Transverse colon (tissue), 4 donors: Measurements from ENCODE around the gene RNF103. TPM values are rescaled to one million over a fixed set of nuclear protein-coding genes. Genes with fewer than 3 reads are reported as not detected.
"Not testable (repeated sequence)": the region's sequence is repeated elsewhere in the genome, so short reads cannot be mapped to it uniquely, and the experiment has no call there.

Experiments used
- DNase-seq: peaks from one replicate; pipeline ENCODE4 v3.0.0-alpha.2; 2019
- H3K27ac ChIP-seq, 4 donors: fragments of 200-600 bp; sonication (generic); 2 replicates each; pipeline ENCODE4 v1.5.1; 2016 to 2018; ENCODE audit warnings: inconsistent platforms in 4 of 4
- H3K27me3 ChIP-seq: fragments of 200-600 bp; sonication (generic); 2 replicates; pipeline ENCODE4 v1.5.1; 2017; ENCODE audit warnings: inconsistent platforms
- H3K36me3 ChIP-seq, 4 donors: fragments of 200-600 bp; sonication (generic); 2 replicates each; pipeline ENCODE4 v1.5.1; 2017 to 2019; ENCODE audit warnings: inconsistent platforms in 4 of 4
- H3K4me1 ChIP-seq, 4 donors: fragments of 200-600 bp; sonication (generic); 2 replicates each; pipeline ENCODE4 v1.5.1; 2017 to 2020; ENCODE audit warnings: inconsistent platforms in 4 of 4
- H3K4me3 ChIP-seq, 4 donors: fragments of 200-600 bp; sonication (generic); 1 replicate in 1 of 4; 2 replicates in 3 of 4; pipeline versions ENCODE4 v1.5.1 to v1.6.1; 2017 to 2019; ENCODE audit warnings: inconsistent platforms in 4 of 4
- H3K9me3 ChIP-seq, 2 donors: fragments of 200-600 bp; sonication (generic); 2 replicates each; pipeline ENCODE4 v1.5.1; 2017 to 2019; ENCODE audit warnings: inconsistent platforms in 2 of 2
- EP300 ChIP-seq: sonication (generic); formaldehyde crosslinking; IDR thresholded peaks from one replicate; pipeline ENCODE4 v1.6.1; 2017; ENCODE audit warnings: antibody characterized with exemption, low read depth
- POLR2A ChIP-seq: fragments of 450-650 bp; IDR thresholded peaks from one replicate; pipeline ENCODE4 v1.6.1; 2016; ENCODE audit warnings: antibody characterized with exemption, mild to moderate bottlenecking, moderate library complexity
- POLR2AphosphoS5 ChIP-seq, 3 donors: sonication (generic); formaldehyde crosslinking; IDR thresholded peaks; one replicate each; pipeline ENCODE4 v1.6.1; 2016; ENCODE audit warnings: antibody characterized with exemption in 3 of 3
- WGBS, 2 donors: methylation state at CpG; one replicate each; pipeline ENCODE4 v1.1.5; 2018; ENCODE audit warnings: low coverage in 1 of 2; 5-methylcytosine and 5-hydroxymethylcytosine counted together
- in situ Hi-C, 4 donors: fragments of 200-750 bp; cut with MboI; loops; one replicate each; pipeline versions ENCODE4 v1.15.0 to v1.15.1; 2017; ENCODE audit warnings: low sequenced_read_pairs in 3 of 4, low pct_ligation_motif_present in 1 of 4, low pct_unique_long_range_greater_than_20kb in 1 of 4
- intact Hi-C: fragments of 100-400 bp; cut with DNase I; formaldehyde crosslinking; loops from one replicate; pipeline ENCODE4 v1.15.1; 2023; ENCODE audit warnings: low total_unique reads
- total RNA-seq, 4 donors: library from RNA; depleted of rRNA; stranded (reverse); fragments of >200 nt; gene quantifications; one replicate each; pipeline ENCODE4 v1.1.0, GENCODE V29; 2016
- TF ChIP-seq, protein P1 (sequence below), 5 experiments: fragments of 200-600 bp in 3 of 5; fragments of 450-650 bp in 2 of 5; sonication (generic) in 3 of 5; IDR thresholded peaks; 1 replicate in 2 of 5; 2 replicates in 3 of 5; pipeline ENCODE4 v1.5.1; 2016 to 2017; ENCODE audit warnings: antibody characterized with exemption in 5 of 5, inconsistent platforms in 3 of 5, mild to moderate bottlenecking in 2 of 5, moderate library complexity in 1 of 5

RNF103 gene
- total RNA-seq, 4 donors from 2014 or later: 47.0 to 114 (median 103) TPM

DNA sequence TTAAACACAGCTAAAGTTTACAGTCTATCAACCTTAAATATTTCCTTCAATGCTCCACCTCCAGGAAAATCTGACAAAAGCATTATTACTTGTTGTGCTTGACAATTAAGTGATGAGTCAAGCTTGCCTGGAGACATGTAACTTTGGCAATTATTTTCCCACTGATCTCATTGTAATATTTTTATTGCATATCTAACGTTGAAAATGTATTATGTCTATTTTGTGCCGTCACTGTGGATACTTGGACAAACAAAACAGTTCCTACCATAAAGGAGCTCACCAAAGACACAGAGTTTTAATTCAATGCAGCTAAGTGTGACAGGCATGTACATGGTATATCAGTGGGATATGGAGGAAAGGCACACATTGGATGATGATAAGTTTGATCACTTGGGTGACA is 24.7 kb downstream of the RNF103 start:
- TF ChIP-seq POLR2A: no peak

DNA sequence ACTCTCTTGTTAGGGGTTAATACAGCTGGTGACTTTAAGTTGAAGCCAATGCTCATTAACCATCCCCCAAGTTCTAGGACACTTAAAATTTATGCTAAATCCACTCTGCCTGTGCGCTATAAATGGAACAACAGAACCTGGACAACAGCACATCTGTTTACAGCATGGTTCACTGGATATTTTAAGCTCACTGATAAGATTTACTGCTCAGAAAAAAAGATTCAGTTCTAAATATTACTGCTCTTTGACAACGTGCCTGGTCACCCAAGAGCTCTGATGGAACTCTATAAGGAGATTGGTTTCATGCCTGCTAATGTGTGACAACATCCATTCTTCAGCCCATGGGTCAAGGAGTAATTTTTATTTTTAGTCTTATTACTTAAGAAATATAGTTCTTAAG is 27.5 kb downstream of the RNF103 start:
- no peaks in the 10 kb centered on the region for H3K9me3 ChIP-seq
- peaks cover 0 to 5% (median 0%) of the 10 kb centered on the region in 4 donors for H3K4me1 ChIP-seq
- in situ Hi-C loops: no loop called here
- no peak overlapping the region for H3K27ac ChIP-seq
- no peak overlapping the region for H3K4me3 ChIP-seq
- intact Hi-C loops: no loop called here
- DNase-seq: no peak
- 67 to 75% methylated on average over 2 of the region's 2 CpGs for whole genome bisulfite sequencing, 2 donors
- no peaks in the 10 kb centered on the region for H3K27me3 ChIP-seq
- no peaks in the 10 kb centered on the region for H3K36me3 ChIP-seq
- no peak for TF ChIP-seq EP300
- TF ChIP-seq POLR2AphosphoS5 (IDR thresholded peaks at IDR 0.05): no peak
- TF ChIP-seq, protein P1, sequence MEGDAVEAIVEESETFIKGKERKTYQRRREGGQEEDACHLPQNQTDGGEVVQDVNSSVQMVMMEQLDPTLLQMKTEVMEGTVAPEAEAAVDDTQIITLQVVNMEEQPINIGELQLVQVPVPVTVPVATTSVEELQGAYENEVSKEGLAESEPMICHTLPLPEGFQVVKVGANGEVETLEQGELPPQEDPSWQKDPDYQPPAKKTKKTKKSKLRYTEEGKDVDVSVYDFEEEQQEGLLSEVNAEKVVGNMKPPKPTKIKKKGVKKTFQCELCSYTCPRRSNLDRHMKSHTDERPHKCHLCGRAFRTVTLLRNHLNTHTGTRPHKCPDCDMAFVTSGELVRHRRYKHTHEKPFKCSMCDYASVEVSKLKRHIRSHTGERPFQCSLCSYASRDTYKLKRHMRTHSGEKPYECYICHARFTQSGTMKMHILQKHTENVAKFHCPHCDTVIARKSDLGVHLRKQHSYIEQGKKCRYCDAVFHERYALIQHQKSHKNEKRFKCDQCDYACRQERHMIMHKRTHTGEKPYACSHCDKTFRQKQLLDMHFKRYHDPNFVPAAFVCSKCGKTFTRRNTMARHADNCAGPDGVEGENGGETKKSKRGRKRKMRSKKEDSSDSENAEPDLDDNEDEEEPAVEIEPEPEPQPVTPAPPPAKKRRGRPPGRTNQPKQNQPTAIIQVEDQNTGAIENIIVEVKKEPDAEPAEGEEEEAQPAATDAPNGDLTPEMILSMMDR (IDR thresholded peaks at IDR 0.05): no peak
- no peak for TF ChIP-seq POLR2A

More for the DNA sequence above, 24.7 kb downstream of the RNF103 start:
- Histone ChIP-seq H3K36me3 (peaks cover 0 to 3% (median under 1%) of the 10 kb centered on the region in 4 donors), H3K27ac (peak overlapping the region in 1 of 4 donors; percentile 27), H3K27me3 (no peaks in the 10 kb centered on the region), H3K4me1 (no peaks in the 10 kb centered on the region), H3K4me3 (no peak overlapping the region), H3K9me3 (no peaks in the 10 kb centered on the region)
- DNase-seq: no peak
- intact Hi-C loops (no loop called here), in situ Hi-C loops (no loop called here)
- 54% methylated on average over 2 of the region's 2 CpGs; no CpG with 5 or more reads in 1 of the 2 donors for WGBS, 2 donors

DNA sequence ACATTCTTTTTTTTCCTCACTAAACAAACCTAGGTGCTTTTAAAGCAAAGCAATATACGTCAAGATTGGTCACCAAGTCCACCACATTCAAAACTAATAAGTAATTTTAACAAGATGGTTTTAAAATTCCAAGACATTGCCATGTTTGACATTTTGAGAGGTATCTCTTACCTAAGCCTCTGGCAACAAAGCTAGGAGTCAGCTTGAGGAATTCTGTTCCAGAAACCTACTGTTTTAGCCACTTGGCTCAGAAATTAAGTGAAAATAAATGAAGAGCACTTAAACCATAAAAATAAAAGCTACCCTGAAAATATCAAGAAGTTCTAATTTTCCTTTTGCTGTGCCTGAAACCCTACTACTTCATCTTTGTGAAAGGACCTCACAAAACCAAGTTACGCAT is 30.4 kb downstream of the RNF103 start:
- 79 to 81% methylated on average over 2 of the region's 2 CpGs for WGBS, 2 donors
- Histone ChIP-seq H3K9me3 (no peaks in the 10 kb centered on the region), H3K27ac (peak overlapping the region in 3 of 4 donors; percentile 40 to 73 (median 72)), H3K36me3 (no peaks in the 10 kb centered on the region), H3K27me3 (no peaks in the 10 kb centered on the region), H3K4me3 (no peak overlapping the region), H3K4me1 (peaks cover 0 to 5% (median 0%) of the 10 kb centered on the region in 4 donors)
- no peak for DNase-seq
- intact Hi-C loops (no loop called here), in situ Hi-C loops (no loop called here)
- TF ChIP-seq POLR2A (no peak), EP300 (no peak), POLR2AphosphoS5 (IDR thresholded peaks at IDR 0.05) (no peak)
- TF ChIP-seq, protein P1 (IDR thresholded peaks at IDR 0.05): no peak

DNA sequence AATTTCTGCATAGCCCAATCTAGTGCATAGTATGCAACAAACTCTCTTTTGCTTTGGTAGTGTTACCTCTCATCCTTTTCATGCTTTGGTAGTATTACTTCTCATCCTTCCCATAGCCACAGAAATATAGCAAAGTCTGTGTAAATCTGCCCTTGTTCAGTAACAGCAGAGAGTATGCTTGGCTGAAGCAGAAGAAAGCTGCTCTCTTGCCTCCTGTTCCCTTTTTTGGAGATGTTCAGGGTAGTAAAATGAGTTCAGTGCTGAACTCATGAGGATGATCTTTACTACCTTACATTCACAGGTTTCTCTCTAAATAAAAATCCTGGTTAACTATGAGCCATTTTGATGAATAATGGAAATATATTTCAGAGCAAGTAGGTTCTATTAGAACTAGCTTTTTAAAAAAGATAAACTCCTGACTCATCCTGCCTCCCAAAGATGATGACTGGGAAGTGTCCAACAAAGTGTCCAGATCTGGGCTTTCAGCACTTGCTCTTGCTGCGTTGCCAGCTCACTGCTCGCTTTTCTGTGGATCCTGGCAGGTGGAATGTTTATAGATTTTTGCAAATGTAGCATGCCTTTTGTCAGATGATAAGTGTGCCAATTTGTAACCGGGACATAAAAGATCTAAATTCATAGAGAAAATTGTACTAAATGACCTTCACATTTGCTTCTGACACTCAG is 31.0 kb downstream of the RNF103 start:
- Histone ChIP-seq H3K4me3 (no peak overlapping the region), H3K4me1 (peaks cover 0 to 5% (median 0%) of the 10 kb centered on the region in 4 donors), H3K36me3 (no peaks in the 10 kb centered on the region), H3K9me3 (no peaks in the 10 kb centered on the region), H3K27ac (peak overlapping the region; percentile 35 to 73 (median 56)), H3K27me3 (no peaks in the 10 kb centered on the region)
- no peak for TF ChIP-seq POLR2A
- TF ChIP-seq, protein P1 (IDR thresholded peaks at IDR 0.05): no peak
- no peak for TF ChIP-seq POLR2AphosphoS5 (IDR thresholded peaks at IDR 0.05)
- TF ChIP-seq EP300: no peak
- in situ Hi-C loops: no loop called here
- intact Hi-C loops: no loop called here
- DNase-seq: no peak
- WGBS, 2 donors: 52 to 76% methylated on average over 3 of the region's 3 CpGs

DNA sequence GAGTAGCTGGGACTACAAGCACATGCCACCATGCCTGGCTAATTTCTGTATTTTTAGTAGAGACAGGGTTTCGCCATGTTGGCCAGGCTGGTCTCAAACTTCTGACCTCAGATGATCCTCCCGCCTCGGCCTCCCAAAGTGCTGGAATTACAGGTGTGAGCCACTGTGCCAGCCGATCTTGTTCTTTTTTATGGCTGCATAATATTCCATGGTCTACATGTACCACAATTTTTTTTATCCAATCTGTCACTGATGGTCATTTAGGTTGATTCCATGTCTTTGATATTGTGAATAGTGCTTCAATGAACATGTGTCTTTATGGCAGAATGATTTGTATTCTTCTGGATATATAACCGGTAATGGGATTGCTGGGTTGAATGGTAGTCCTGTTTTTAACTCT is 34.0 kb downstream of the RNF103 start:
- H3K4me3 ChIP-seq, H3K27me3 ChIP-seq, H3K9me3 ChIP-seq, H3K36me3 ChIP-seq, in situ Hi-C loops, intact Hi-C loops, H3K4me1 ChIP-seq, H3K27ac ChIP-seq, DNase-seq: not testable (repeated sequence)
- 90 to 94% methylated on average over 5 of the region's 5 CpGs for WGBS, 2 donors
